ENCODE results near the gene ABCA13. TPM values are rescaled to one million over a fixed set of nuclear protein-coding genes. Genes with fewer than 3 reads are reported as not detected.

ABCA13 gene
- total RNA-seq, 3 donors from 2014 or later (not counting 1 experiment from before 2014, with no cell fraction given) = 0.05 to 0.09 TPM; not detected in 1

- ATAC-seq = no peak
- H3K4me3 Mint-ChIP-seq = no peak overlapping the region
- intact Hi-C loops (cut with micrococcal nuclease) = no loop called here
- H3K9me3 Mint-ChIP-seq = peaks cover 0 to 13% of the 10 kb centered on the region in 2 donors
- DNase-seq = no peak
- no peak overlapping the region for H3K27ac ChIP-seq (ENCODE audit: low read length)
- TF ChIP-seq CTCF (IDR thresholded peaks at IDR 0.05) = no peak
- H3K4me1 ChIP-seq (ENCODE audit: control insufficient read depth, insufficient read depth, low read length) = no peaks in the 10 kb centered on the region
- peaks cover 2 to 6% of the 10 kb centered on the region in 2 donors for H3K27me3 Mint-ChIP-seq (ENCODE audit: low read depth in 2 of 2)
- WGBS (ENCODE audit: insufficient coverage) = 79% methylated on average over 2 of the region's 2 CpGs
- H3K27me3 ChIP-seq (ENCODE audit: control insufficient read depth, insufficient read depth, low read length) = no peaks in the 10 kb centered on the region
- H3K4me1 Mint-ChIP-seq = no peaks in the 10 kb centered on the region
- H3K4me3 ChIP-seq (ENCODE audit: low read length) = no peak overlapping the region
- H3K36me3 ChIP-seq (ENCODE audit: control insufficient read depth, insufficient read depth, low read length) = no peaks in the 10 kb centered on the region
- H3K27ac Mint-ChIP-seq = no peak overlapping the region
- no peaks in the 10 kb centered on the region for H3K9me3 ChIP-seq (ENCODE audit: control insufficient read depth, insufficient read depth, low read length)
- H3K36me3 Mint-ChIP-seq = no peaks in the 10 kb centered on the region
Observed at GRCh38 chr7:48224042-48224441, 52.8 kb downstream of the ABCA13 start.

GRCh38 chr7:48225101-48225500, 53.8 kb downstream of the ABCA13 start:
- no peak for TF ChIP-seq CTCF (IDR thresholded peaks at IDR 0.05)
- Histone ChIP-seq H3K4me3 (ENCODE audit: low read length) (no peak overlapping the region), H3K4me1 (ENCODE audit: control insufficient read depth, insufficient read depth, low read length) (no peaks in the 10 kb centered on the region), H3K36me3 (ENCODE audit: control insufficient read depth, insufficient read depth, low read length) (no peaks in the 10 kb centered on the region), H3K9me3 (ENCODE audit: control insufficient read depth, insufficient read depth, low read length) (no peaks in the 10 kb centered on the region), H3K27ac (ENCODE audit: low read length) (no peak overlapping the region), H3K27me3 (ENCODE audit: control insufficient read depth, insufficient read depth, low read length) (no peaks in the 10 kb centered on the region)
- intact Hi-C loops (cut with micrococcal nuclease) = no loop called here
- 91% methylated on average over 4 of the region's 4 CpGs for WGBS (ENCODE audit: insufficient coverage)
- DNase-seq (no peak), ATAC-seq (no peak)
- no peak overlapping the region for H3K27ac Mint-ChIP-seq
- peaks cover 0 to 10% of the 10 kb centered on the region in 2 donors for H3K9me3 Mint-ChIP-seq
- no peaks in the 10 kb centered on the region for H3K36me3 Mint-ChIP-seq
- peaks cover 0 to under 1% of the 10 kb centered on the region in 2 donors for H3K27me3 Mint-ChIP-seq (ENCODE audit: low read depth in 2 of 2)
- no peak overlapping the region for H3K4me3 Mint-ChIP-seq
- no peaks in the 10 kb centered on the region for H3K4me1 Mint-ChIP-seq

- Mint-ChIP-seq H3K4me1 (no peaks in the 10 kb centered on the region), H3K9me3 (peaks cover 0 to 2% of the 10 kb centered on the region in 2 donors), H3K27me3 (ENCODE audit: low read depth in 2 of 2) (peaks cover 0 to 5% of the 10 kb centered on the region in 2 donors), H3K4me3 (no peak overlapping the region), H3K36me3 (no peaks in the 10 kb centered on the region), H3K27ac (no peak overlapping the region)
- Histone ChIP-seq H3K4me3 (ENCODE audit: low read length) (no peak overlapping the region), H3K9me3 (ENCODE audit: control insufficient read depth, insufficient read depth, low read length) (no peaks in the 10 kb centered on the region), H3K27me3 (ENCODE audit: control insufficient read depth, insufficient read depth, low read length) (no peaks in the 10 kb centered on the region), H3K36me3 (ENCODE audit: control insufficient read depth, insufficient read depth, low read length) (no peaks in the 10 kb centered on the region), H3K4me1 (ENCODE audit: control insufficient read depth, insufficient read depth, low read length) (no peaks in the 10 kb centered on the region), H3K27ac (ENCODE audit: low read length) (no peak overlapping the region)
- no peak for ATAC-seq
- intact Hi-C loops (cut with micrococcal nuclease) = no loop called here
- DNase-seq = no peak
- no peak for TF ChIP-seq CTCF (IDR thresholded peaks at IDR 0.05)
Observed at GRCh38 chr7:48237354-48237753, 66.1 kb downstream of the ABCA13 start.

DNA sequence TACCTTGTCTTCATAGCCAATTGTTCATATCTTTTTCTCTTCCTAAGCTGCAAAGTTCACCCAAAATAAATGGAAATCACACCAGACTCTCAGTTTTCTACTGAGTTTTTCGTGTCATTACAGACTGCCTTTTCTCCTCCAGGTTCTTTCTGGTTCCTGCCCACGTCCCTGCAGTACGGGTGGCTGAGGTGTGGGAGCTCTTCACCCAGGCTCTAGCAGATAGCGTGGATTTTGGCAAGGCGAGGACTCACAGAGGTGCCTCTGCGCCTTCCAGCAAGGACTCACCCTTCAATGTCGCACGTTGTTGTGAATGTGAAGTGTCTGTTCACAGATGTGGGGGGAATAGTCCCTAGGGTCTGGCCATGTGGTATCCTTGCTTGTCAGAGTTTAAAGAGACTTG, 71.6 kb downstream of the ABCA13 start:
- no peak for TF ChIP-seq CTCF (IDR thresholded peaks at IDR 0.05)
- peaks cover 6 to 16% of the 10 kb centered on the region in 2 donors for H3K27me3 Mint-ChIP-seq (ENCODE audit: low read depth in 2 of 2)
- WGBS (ENCODE audit: insufficient coverage) = 83% methylated on average over 8 of the region's 8 CpGs
- no peaks in the 10 kb centered on the region for H3K4me1 ChIP-seq (ENCODE audit: control insufficient read depth, insufficient read depth, low read length)
- no peaks in the 10 kb centered on the region for H3K27me3 ChIP-seq (ENCODE audit: control insufficient read depth, insufficient read depth, low read length)
- intact Hi-C loops (cut with micrococcal nuclease) = no loop called here
- no peak overlapping the region for H3K4me3 Mint-ChIP-seq
- no peaks in the 10 kb centered on the region for H3K4me1 Mint-ChIP-seq
- H3K9me3 ChIP-seq (ENCODE audit: control insufficient read depth, insufficient read depth, low read length) = no peaks in the 10 kb centered on the region
- H3K36me3 Mint-ChIP-seq = no peaks in the 10 kb centered on the region
- H3K27ac ChIP-seq (ENCODE audit: low read length) = no peak overlapping the region
- H3K9me3 Mint-ChIP-seq = no peaks in the 10 kb centered on the region
- DNase-seq (no peak), ATAC-seq (no peak)
- no peak overlapping the region for H3K4me3 ChIP-seq (ENCODE audit: low read length)
- H3K36me3 ChIP-seq (ENCODE audit: control insufficient read depth, insufficient read depth, low read length) = no peaks in the 10 kb centered on the region
- H3K27ac Mint-ChIP-seq = no peak overlapping the region

Measured in natural killer cell (primary cell).